Heart left ventricle (tissue), 16 donors: ENCODE data around the gene AGBL3. TPM values are rescaled to one million over a fixed set of nuclear protein-coding genes. Genes with fewer than 3 reads are reported as not detected.
A peak's percentile ranks its signal among the peaks of the same experiment; 100 is the strongest.

Experiments used
- ATAC-seq, 4 donors: fragments of 200-7000 bp; cut with Tn5 transposase; one replicate each; pipeline ENCODE4 v1.9.1; 2020 to 2022; ENCODE audit warnings: moderate library complexity in 4 of 4, mild to moderate bottlenecking in 3 of 4, moderate number of reproducible peaks in 1 of 4
- DNase-seq, 5 donors: peaks; one replicate each; pipeline ENCODE4 v3.0.0-alpha.2; 2020
- H3K27ac ChIP-seq, 12 donors: fragments of 200-600 bp; sonication (generic) in 4 of 12; one replicate each; pipeline versions ENCODE4 v1.5.0 to v1.8.0; 2016 to 2022; ENCODE audit warnings: mild to moderate bottlenecking in 2 of 12
- H3K27me3 ChIP-seq, 9 donors: fragments of 200-600 bp; sonication (generic) in 2 of 9; one replicate each; pipeline versions ENCODE4 v1.5.1 to v1.8.0; 2016 to 2022; ENCODE audit warnings: mild to moderate bottlenecking in 3 of 9
- H3K36me3 ChIP-seq, 9 donors: fragments of 200-600 bp; sonication (generic) in 2 of 9; one replicate each; pipeline versions ENCODE4 v1.5.0 to v1.8.0; 2018 to 2022; ENCODE audit warnings: mild to moderate bottlenecking in 2 of 9
- H3K4me1 ChIP-seq, 12 donors: fragments of 200-600 bp; sonication (generic) in 4 of 12; one replicate each; pipeline versions ENCODE4 v1.5.0 to v1.8.0; 2016 to 2022; ENCODE audit warnings: mild to moderate bottlenecking in 3 of 12
- H3K4me3 ChIP-seq, 12 donors: fragments of 200-600 bp; sonication (generic) in 4 of 12; one replicate each; pipeline versions ENCODE4 v1.5.0 to v1.8.0; 2017 to 2022; ENCODE audit warnings: mild to moderate bottlenecking in 9 of 12, moderate library complexity in 4 of 12
- H3K9me3 ChIP-seq, 12 donors: fragments of 200-600 bp; sonication (generic) in 4 of 12; one replicate each; pipeline versions ENCODE4 v1.5.0 to v1.8.0; 2016 to 2022; ENCODE audit warnings: mild to moderate bottlenecking in 1 of 12
- CTCF ChIP-seq, 12 donors: fragments of 200-600 bp; sonication (generic) in 4 of 12; IDR thresholded peaks; one replicate each; pipeline versions ENCODE4 v1.5.0 to v1.8.0; 2018 to 2022; ENCODE audit warnings: antibody characterized with exemption in 12 of 12, mild to moderate bottlenecking in 5 of 12
- POLR2A ChIP-seq, 2 donors: fragments of 450-650 bp; IDR thresholded peaks; one replicate each; pipeline ENCODE4 v1.6.1; 2017; ENCODE audit warnings: antibody characterized with exemption in 2 of 2, mild to moderate bottlenecking in 2 of 2, moderate library complexity in 2 of 2
- WGBS, 4 donors: extraction: QIAGEN DNeasy Blood & Tissue Kit in 2 of 4; methylation state at CpG; one replicate each; pipeline versions ENCODE4 v1.1.5 to v1.1.7; 2013 to 2018; 5-methylcytosine and 5-hydroxymethylcytosine counted together
- intact Hi-C, 10 donors: fragments of 100-400 bp; cut with DNase I; formaldehyde crosslinking; loops; one replicate each; pipeline versions ENCODE4 v1.11.1 to v1.14.2; 2022
- polyA plus RNA-seq, 2 donors: library from polyadenylated mRNA; stranded (reverse); fragments of 200-250 nt; gene quantifications; one replicate each; pipeline ENCODE4 v1.2.3, GENCODE V29; 2013
- total RNA-seq, 9 donors: library from RNA; depleted of rRNA in 2 of 9; stranded (reverse); fragments of >200 nt in 2 of 9; fragmentation: NEBNext Ultra II Directional in 3 of 9; extraction: Animal tissue kit (Norgen Biotek cat#: 25700) in 3 of 9; gene quantifications; one replicate each; pipeline versions ENCODE4 v1.1.0 to v1.2.4, GENCODE V29; 2016 to 2023
- donor health status: ischemic (EF 13 %, LVEDD 7.1; RV severe dilation, severe dysfunction).
- donor health status: healthy with polysubstance abuse.
- donor health status: DM: no; HTN: yes; CAD: no.
- donor health status: DM: no; HTN: no; CAD: no.
- donor health status: ischemic (EF 25% LVEDD 6.9; RV normal size, moderate dysfunction).
- donor health status: ischemic (EF 25% LVEDD 5.7; RV mildly dilated, moderate dysfunction).
- donor health status: healthy.
- donor health status: DM: yes; HTN: yes; CAD: no.
- donor health status: ischemic (EF 35%, LVEDD 5.7; RV mildly dilated, moderate dysfunction).
- donor health status: nonischemic (EF 11% LVEDD 7.7; RV severe dilation, severe dysfunction).
- donor health status: DM: yes; HTN: yes; CAD: no.
- donor health status: PGD.
- donor health status: ischemic (EF 29% LVEDD 5.4; RV normal size, mild dysfunction).
- donor health status: nonischemic (EF 23%, LVEDD 6.1; RV moderate dilation, normal function).

The AGBL3 gene
- total and polyA plus RNA-seq, 11 donors = 0.40 to 1.5 (median 0.93) TPM

GRCh38 chr7:134992626-134993179 is 6.4 kb downstream of the AGBL3 start:
- Histone ChIP-seq H3K9me3 (no peaks in the 10 kb centered on the region), H3K4me1 (peaks cover 0 to 50% (median 18%) of the 10 kb centered on the region in 12 donors), H3K27me3 (no peaks in the 10 kb centered on the region), H3K36me3 (peaks cover 0 to 64% (median 31%) of the 10 kb centered on the region in 9 donors), H3K27ac (peak overlapping the region in 4 of 12 donors; percentile 10 to 47 (median 37)), H3K4me3 (no peak overlapping the region)
- ATAC-seq = peak in 2 of 4 donors; percentile 47 to 82
- DNase-seq = no peak
- 63 to 78% (median 75%) methylated on average over 6 of the region's 6 CpGs for WGBS, 4 donors
- TF ChIP-seq POLR2A (IDR thresholded peaks at IDR 0.05) (no peak), CTCF (IDR thresholded peaks at IDR 0.05) (no peak)
- intact Hi-C loops = loop anchor here in 1 of 10 donors (5.0 kb wide), 1 partner anchor 150 kb away; no protein-coding TSS in a partner anchor

GRCh38 chr7:134993877-134994456 is 7.7 kb downstream of the AGBL3 start:
- intact Hi-C loops = loop anchor here in 1 of 10 donors (5.0 kb wide), 1 partner anchor 148 kb away; no protein-coding TSS in a partner anchor
- H3K4me3 ChIP-seq = no peak overlapping the region
- H3K9me3 ChIP-seq = no peaks in the 10 kb centered on the region
- H3K27ac ChIP-seq = no peak overlapping the region
- peaks cover 0 to 67% (median 31%) of the 10 kb centered on the region in 9 donors for H3K36me3 ChIP-seq
- no peak for ATAC-seq
- no peak for TF ChIP-seq POLR2A (IDR thresholded peaks at IDR 0.05)
- no peak for TF ChIP-seq CTCF (IDR thresholded peaks at IDR 0.05)
- no peaks in the 10 kb centered on the region for H3K27me3 ChIP-seq
- peaks cover 0 to 40% (median 12%) of the 10 kb centered on the region in 12 donors for H3K4me1 ChIP-seq
- 92 to 97% (median 93%) methylated on average over 2 of the region's 2 CpGs for WGBS, 4 donors
- no peak for DNase-seq

- DNase-seq (no peak), ATAC-seq (no peak)
- no peaks in the 10 kb centered on the region for H3K27me3 ChIP-seq
- TF ChIP-seq CTCF (IDR thresholded peaks at IDR 0.05) (no peak), POLR2A (IDR thresholded peaks at IDR 0.05) (no peak)
- H3K27ac ChIP-seq = peak overlapping the region in 5 of 12 donors; percentile 3 to 57 (median 18)
- no peaks in the 10 kb centered on the region for H3K9me3 ChIP-seq
- WGBS, 4 donors = 64 to 76% (median 69%) methylated on average over 6 of the region's 6 CpGs
- intact Hi-C loops = no loop called here
- H3K4me1 ChIP-seq = peaks cover 0 to 33% (median 10%) of the 10 kb centered on the region in 12 donors
- H3K36me3 ChIP-seq = peaks cover 0 to 52% (median 31%) of the 10 kb centered on the region in 9 donors
- no peak overlapping the region for H3K4me3 ChIP-seq
Measured at GRCh38 chr7:134995239-134996096, 9.2 kb downstream of the AGBL3 start.
